OCI-LY7 (cell line): ENCODE results near the gene TNC. TPM values are rescaled to one million over a fixed set of nuclear protein-coding genes. Genes with fewer than 3 reads are reported as not detected.

Experiments
- BruUV-seq: library from RNA; stranded (reverse); fragments of 400-500 nt; replicated peaks from 2 replicates; lab custom pipeline; 2021; lab: Mats Ljungman, UMichigan
- CTCF ChIA-PET: fragments of 300-600 bp; sonication (Branson Sonifier 250); formaldehyde crosslinking; loops from one replicate; lab custom pipeline; 2022; ENCODE audit warnings: antibody characterized with exemption; ENCODE audit not compliant: unreplicated experiment; lab: Charles Lee
- POLR2A ChIA-PET: fragments of 300-600 bp; sonication (Branson Sonifier 250); formaldehyde crosslinking; loops from one replicate; lab custom pipeline; 2022; ENCODE audit warnings: antibody characterized with exemption; lab: Charles Lee
- DNase-seq: peaks from one replicate; pipeline ENCODE4 v3.0.0-alpha.2; 2015; ENCODE audit warnings: low spot score
- H2AFZ ChIP-seq: fragments of 200-600 bp; sonication (generic), shearing (Covaris generic); 2 replicates; pipeline ENCODE4 v1.6.1; 2014; ENCODE audit warnings: mild to moderate bottlenecking, antibody characterized with exemption, low read length, moderate library complexity
- H3K27ac ChIP-seq: fragments of 200-600 bp; sonication (generic); 2 replicates; pipeline ENCODE4 v1.5.1; 2014; ENCODE audit warnings: mixed run types, low read depth, mild to moderate bottlenecking, moderate library complexity, low read length, inconsistent platforms; ENCODE audit not compliant: poor library complexity, severe bottlenecking
- H3K36me3 ChIP-seq: fragments of 200-600 bp; sonication (generic); 2 replicates; pipeline ENCODE4 v1.6.1; 2014; ENCODE audit warnings: mild to moderate bottlenecking, antibody characterized with exemption, low read length, moderate library complexity, mixed read lengths; ENCODE audit not compliant: insufficient read depth
- H3K4me1 ChIP-seq: fragments of 200-600 bp; sonication (generic); 2 replicates; pipeline ENCODE4 v1.5.1; 2014; ENCODE audit warnings: mild to moderate bottlenecking, low read length; ENCODE audit not compliant: insufficient read depth, poor library complexity, severe bottlenecking
- H3K4me2 ChIP-seq: fragments of 200-600 bp; sonication (generic); 2 replicates; pipeline ENCODE4 v1.6.1; 2014; ENCODE audit warnings: mild to moderate bottlenecking, low read length
- H3K4me3 ChIP-seq: fragments of 200-600 bp; sonication (generic); 2 replicates; pipeline ENCODE4 v1.5.1; 2014; ENCODE audit warnings: mild to moderate bottlenecking, low read depth, low read length; ENCODE audit not compliant: poor library complexity, severe bottlenecking
- H3K79me2 ChIP-seq: fragments of 200-600 bp; sonication (generic); 2 replicates; pipeline ENCODE4 v1.6.1; 2016; ENCODE audit warnings: low read depth, mild to moderate bottlenecking, low read length, moderate library complexity, mixed read lengths; ENCODE audit not compliant: insufficient read depth
- H3K9me2 ChIP-seq: fragments of 200-600 bp; sonication (generic); 2 replicates; pipeline ENCODE4 v1.6.1; 2016; ENCODE audit warnings: mild to moderate bottlenecking, low read length, mixed read lengths; ENCODE audit not compliant: insufficient read depth
- H3K9me3 ChIP-seq: fragments of 200-600 bp; sonication (generic); 2 replicates; pipeline ENCODE4 v1.6.1; 2014; ENCODE audit warnings: mild to moderate bottlenecking, mixed run types, low read length, mixed read lengths
- H4K20me1 ChIP-seq: fragments of 200-600 bp; sonication (generic); 2 replicates; pipeline ENCODE4 v1.6.1; 2014; ENCODE audit warnings: mild to moderate bottlenecking, antibody characterized with exemption, low read length, moderate library complexity, mixed read lengths; ENCODE audit not compliant: insufficient read depth
- EZH2phosphoT487 ChIP-seq: fragments of 200-600 bp; sonication (generic); IDR thresholded peaks from 2 replicates; pipeline ENCODE4 v1.6.1; 2018; ENCODE audit warnings: low read depth, borderline replicate concordance, mild to moderate bottlenecking, mixed run types, antibody characterized with exemption, low read length, moderate library complexity, mixed read lengths
- intact Hi-C: fragments of 100-400 bp; cut with micrococcal nuclease; formaldehyde crosslinking; loops from one replicate; pipeline ENCODE4 v1.10.0; 2022; ENCODE audit not compliant: unreplicated experiment
- total RNA-seq, 2 experiments: library from RNA; depleted of rRNA in 1 of 2; stranded (reverse); fragments of >200 nt in 1 of 2; shearing (Covaris generic) in 1 of 2; gene quantifications; 2 replicates each; pipeline ENCODE4 v1.2.3, GENCODE V29; 2014 to 2022
- TF ChIP-seq, protein P1 (sequence below): fragments of 200-600 bp; sonication (generic); conservative IDR thresholded peaks from 2 replicates; pipeline ENCODE4 v1.5.1; 2014; ENCODE audit warnings: mild to moderate bottlenecking, antibody characterized with exemption, low read length, moderate library complexity, mixed read lengths

The TNC gene
- total RNA-seq, 2 experiments from 2014 or later: not detected

DNA sequence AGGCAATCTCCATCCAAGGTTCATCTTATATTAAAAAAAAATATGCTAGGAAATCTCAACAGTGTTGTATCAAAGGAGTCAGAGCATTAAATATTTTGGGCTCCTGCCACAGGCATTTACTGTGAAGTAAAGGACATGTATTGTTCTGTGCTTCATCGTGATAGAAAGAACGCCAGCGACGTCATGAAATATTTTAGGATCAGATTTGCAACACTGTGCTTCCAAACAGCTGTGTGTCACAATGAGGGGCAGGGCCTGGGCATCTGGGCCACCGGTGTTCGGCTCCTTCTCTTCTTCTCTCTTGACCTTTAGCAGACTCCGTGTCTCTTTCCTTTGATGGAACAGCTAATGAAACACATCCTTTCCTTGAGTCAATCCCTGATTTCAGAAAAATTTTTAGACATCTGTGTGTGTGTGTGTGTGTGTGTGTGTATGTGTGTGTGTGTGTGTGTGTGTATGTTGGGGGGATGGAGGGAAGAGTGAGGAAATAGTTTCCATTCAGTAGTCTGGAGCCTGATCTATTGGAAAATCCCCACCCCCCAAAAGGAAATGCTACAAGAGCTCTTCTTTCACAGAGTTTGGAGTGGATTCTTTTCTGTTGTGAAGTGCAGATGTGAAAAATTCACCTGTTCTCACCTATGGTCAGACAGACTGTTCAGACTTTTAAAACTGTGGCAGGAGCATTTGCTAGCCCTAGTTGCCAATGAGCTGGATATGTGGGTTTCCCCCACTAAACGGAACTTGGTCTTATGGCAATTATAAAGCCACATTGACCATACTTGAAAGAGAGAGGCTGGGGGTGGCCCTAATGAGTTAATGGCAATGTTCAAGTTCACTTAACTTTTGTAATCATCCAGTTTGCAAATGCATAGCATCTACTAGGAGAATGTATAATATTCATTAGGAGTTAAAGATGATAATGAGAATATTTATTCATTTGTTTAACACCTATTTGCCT lies 18.1 kb upstream of the TNC start:
- Histone ChIP-seq H3K9me2 (no peaks in the 10 kb centered on the region), H3K36me3 (no peaks in the 10 kb centered on the region), H2AFZ (no peak overlapping the region), H3K9me3 (no peaks in the 10 kb centered on the region), H3K27ac (no peak overlapping the region), H3K4me3 (no peak overlapping the region), H3K4me1 (no peaks in the 10 kb centered on the region), H3K79me2 (no peaks in the 10 kb centered on the region), H4K20me1 (no peaks in the 10 kb centered on the region), H3K4me2 (no peak overlapping the region)
- no peak for DNase-seq
- BruUV-seq: no TSS peak
- POLR2A ChIA-PET: interaction anchor here (0.7 kb wide), 1 partner anchor 808 kb away, joined by 3 read pairs; no protein-coding TSS in a partner anchor
- intact Hi-C loops: no loop called here
- CTCF ChIA-PET: no interaction called here
- TF ChIP-seq, protein P1, sequence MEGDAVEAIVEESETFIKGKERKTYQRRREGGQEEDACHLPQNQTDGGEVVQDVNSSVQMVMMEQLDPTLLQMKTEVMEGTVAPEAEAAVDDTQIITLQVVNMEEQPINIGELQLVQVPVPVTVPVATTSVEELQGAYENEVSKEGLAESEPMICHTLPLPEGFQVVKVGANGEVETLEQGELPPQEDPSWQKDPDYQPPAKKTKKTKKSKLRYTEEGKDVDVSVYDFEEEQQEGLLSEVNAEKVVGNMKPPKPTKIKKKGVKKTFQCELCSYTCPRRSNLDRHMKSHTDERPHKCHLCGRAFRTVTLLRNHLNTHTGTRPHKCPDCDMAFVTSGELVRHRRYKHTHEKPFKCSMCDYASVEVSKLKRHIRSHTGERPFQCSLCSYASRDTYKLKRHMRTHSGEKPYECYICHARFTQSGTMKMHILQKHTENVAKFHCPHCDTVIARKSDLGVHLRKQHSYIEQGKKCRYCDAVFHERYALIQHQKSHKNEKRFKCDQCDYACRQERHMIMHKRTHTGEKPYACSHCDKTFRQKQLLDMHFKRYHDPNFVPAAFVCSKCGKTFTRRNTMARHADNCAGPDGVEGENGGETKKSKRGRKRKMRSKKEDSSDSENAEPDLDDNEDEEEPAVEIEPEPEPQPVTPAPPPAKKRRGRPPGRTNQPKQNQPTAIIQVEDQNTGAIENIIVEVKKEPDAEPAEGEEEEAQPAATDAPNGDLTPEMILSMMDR: no peak
- no peak for TF ChIP-seq EZH2phosphoT487

DNA sequence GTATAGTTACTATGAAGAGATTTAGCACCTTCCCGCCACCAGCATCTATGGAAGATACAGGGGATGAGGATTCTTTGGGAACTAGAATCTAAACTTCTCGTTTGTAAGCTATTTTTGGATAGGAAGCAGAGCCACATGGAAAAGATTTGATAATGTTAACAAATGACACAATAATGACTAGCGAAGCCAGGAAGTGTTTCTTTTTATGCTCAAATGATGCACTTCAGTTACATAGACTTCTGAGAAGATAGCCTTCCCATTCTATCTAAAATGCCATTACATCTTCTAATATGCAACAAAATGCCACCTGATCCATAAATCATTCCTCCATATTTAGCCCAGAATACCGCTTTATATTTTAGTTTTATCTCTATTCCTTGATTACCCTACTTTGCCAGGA lies 17.0 kb upstream of the TNC start:
- TF ChIP-seq, protein P1: no peak
- no peak for TF ChIP-seq EZH2phosphoT487
- H3K27ac ChIP-seq: no peak overlapping the region
- no peak for DNase-seq
- no peaks in the 10 kb centered on the region for H3K36me3 ChIP-seq
- no peak overlapping the region for H2AFZ ChIP-seq
- no peak overlapping the region for H3K4me3 ChIP-seq
- H4K20me1 ChIP-seq: no peaks in the 10 kb centered on the region
- no peaks in the 10 kb centered on the region for H3K4me1 ChIP-seq
- no TSS peak for BruUV-seq
- ChIA-PET CTCF (no interaction called here), POLR2A (no interaction called here)
- no peak overlapping the region for H3K4me2 ChIP-seq
- intact Hi-C loops: no loop called here
- H3K9me3 ChIP-seq: no peaks in the 10 kb centered on the region
- H3K9me2 ChIP-seq: no peaks in the 10 kb centered on the region
- H3K79me2 ChIP-seq: no peaks in the 10 kb centered on the region

DNA sequence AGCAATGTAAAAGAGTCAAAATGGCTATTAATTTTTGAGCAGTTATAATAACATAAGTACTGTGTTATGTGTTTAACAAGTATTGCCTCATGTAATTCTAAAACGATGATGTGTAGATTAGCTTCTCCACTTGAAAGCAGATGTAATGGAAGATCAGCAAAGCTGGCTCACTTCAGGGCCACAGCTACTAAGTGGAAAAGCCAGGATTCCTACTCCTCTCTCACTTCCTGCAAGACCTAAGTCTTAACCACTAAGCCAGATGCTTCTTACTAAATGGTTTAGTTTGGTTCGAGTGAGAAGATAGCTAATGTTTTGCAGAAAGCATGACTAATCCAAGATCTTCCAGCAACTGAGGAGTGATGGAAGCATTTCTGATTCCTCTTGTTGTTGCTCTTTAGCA lies 15.7 kb upstream of the TNC start:
- H3K36me3 ChIP-seq: no peaks in the 10 kb centered on the region
- intact Hi-C loops: no loop called here
- TF ChIP-seq, protein P1: no peak
- TF ChIP-seq EZH2phosphoT487: no peak

More for the DNA sequence above, 15.7 kb upstream of the TNC start:
- Histone ChIP-seq H3K4me2 (no peak overlapping the region), H3K27ac (no peak overlapping the region), H3K79me2 (no peaks in the 10 kb centered on the region), H3K4me1 (no peaks in the 10 kb centered on the region), H4K20me1 (no peaks in the 10 kb centered on the region), H2AFZ (no peak overlapping the region), H3K9me3 (no peaks in the 10 kb centered on the region), H3K9me2 (no peaks in the 10 kb centered on the region), H3K4me3 (no peak overlapping the region)
- BruUV-seq: no TSS peak
- CTCF ChIA-PET: no interaction called here
- POLR2A ChIA-PET: no interaction called here
- no peak for DNase-seq
